ENCODE measurements around the gene SAG.

Gene SAG

GRCh38 chr2:233301248-233301647 lies 6.4 kb upstream of the SAG start:
- H2AFZ ChIP-seq (ENCODE audit: low read depth, low read length), result no peak overlapping the region
- no peaks in the 10 kb centered on the region for H3K79me2 ChIP-seq (ENCODE audit: low read length)
- no peaks in the 10 kb centered on the region for H4K20me1 ChIP-seq (ENCODE audit: insufficient read depth, low read length)
- no peak overlapping the region for H3K4me2 ChIP-seq (ENCODE audit: low read length)
- no peak overlapping the region for H3K4me3 ChIP-seq (ENCODE audit: low read length)
- H3K27ac ChIP-seq (ENCODE audit: low read length), result no peak overlapping the region
- no peaks in the 10 kb centered on the region for H3K9me3 ChIP-seq (ENCODE audit: insufficient read depth, low read length)
- no peaks in the 10 kb centered on the region for H3K4me1 ChIP-seq (ENCODE audit: low read length)
- no peaks in the 10 kb centered on the region for H3K27me3 ChIP-seq (ENCODE audit: low read depth, low read length)
- H3K9ac ChIP-seq (ENCODE audit: low read length), result no peak overlapping the region
- no peaks in the 10 kb centered on the region for H3K36me3 ChIP-seq (replicated peaks; ENCODE audit: low read depth, low read length)
- no peak for TF ChIP-seq CTCF (IDR thresholded peaks at IDR 0.05; ENCODE audit: low read depth, low read length)
- no peak for TF ChIP-seq EZH2phosphoT487 (IDR thresholded peaks at IDR 0.05; ENCODE audit: low read depth)

- no peak overlapping the region for H3K4me2 ChIP-seq (ENCODE audit: low read length)
- no peak overlapping the region for H3K9ac ChIP-seq (ENCODE audit: low read length)
- no peak overlapping the region for H2AFZ ChIP-seq (ENCODE audit: low read depth, low read length)
- H3K4me1 ChIP-seq (ENCODE audit: low read length), result no peaks in the 10 kb centered on the region
- H3K4me3 ChIP-seq (ENCODE audit: low read length), result no peak overlapping the region
- no peak for TF ChIP-seq EZH2phosphoT487 (IDR thresholded peaks at IDR 0.05; ENCODE audit: low read depth)
- TF ChIP-seq CTCF (IDR thresholded peaks at IDR 0.05; ENCODE audit: low read depth, low read length), result no peak
- no peak overlapping the region for H3K27ac ChIP-seq (ENCODE audit: low read length)
- no peaks in the 10 kb centered on the region for H4K20me1 ChIP-seq (ENCODE audit: insufficient read depth, low read length)
- H3K79me2 ChIP-seq (ENCODE audit: low read length), result no peaks in the 10 kb centered on the region
- no peaks in the 10 kb centered on the region for H3K27me3 ChIP-seq (ENCODE audit: low read depth, low read length)
- H3K9me3 ChIP-seq (ENCODE audit: insufficient read depth, low read length), result no peaks in the 10 kb centered on the region
- H3K36me3 ChIP-seq (replicated peaks; ENCODE audit: low read depth, low read length), result no peaks in the 10 kb centered on the region
Observed at GRCh38 chr2:233301811-233302210, 5.8 kb upstream of the SAG start.

- no peaks in the 10 kb centered on the region for H3K27me3 ChIP-seq (ENCODE audit: low read depth, low read length)
- H3K4me3 ChIP-seq (ENCODE audit: low read length), result no peak overlapping the region
- H3K4me1 ChIP-seq (ENCODE audit: low read length), result no peaks in the 10 kb centered on the region
- H3K9me3 ChIP-seq (ENCODE audit: insufficient read depth, low read length), result no peaks in the 10 kb centered on the region
- no peaks in the 10 kb centered on the region for H3K79me2 ChIP-seq (ENCODE audit: low read length)
- H2AFZ ChIP-seq (ENCODE audit: low read depth, low read length), result no peak overlapping the region
- H3K27ac ChIP-seq (ENCODE audit: low read length), result no peak overlapping the region
- no peak overlapping the region for H3K4me2 ChIP-seq (ENCODE audit: low read length)
- H3K9ac ChIP-seq (ENCODE audit: low read length), result no peak overlapping the region
- no peaks in the 10 kb centered on the region for H4K20me1 ChIP-seq (ENCODE audit: insufficient read depth, low read length)
- TF ChIP-seq EZH2phosphoT487 (IDR thresholded peaks at IDR 0.05; ENCODE audit: low read depth) (no peak), CTCF (IDR thresholded peaks at IDR 0.05; ENCODE audit: low read depth, low read length) (no peak)
- no peaks in the 10 kb centered on the region for H3K36me3 ChIP-seq (replicated peaks; ENCODE audit: low read depth, low read length)
Observed at GRCh38 chr2:233303252-233303651, 4.4 kb upstream of the SAG start.

GRCh38 chr2:233311241-233311926 lies 3.8 kb downstream of the SAG start:
- no peak for TF ChIP-seq EZH2phosphoT487 (IDR thresholded peaks at IDR 0.05; ENCODE audit: low read depth)
- no peak for TF ChIP-seq CTCF (IDR thresholded peaks at IDR 0.05; ENCODE audit: low read depth, low read length)
- H3K27ac ChIP-seq (ENCODE audit: low read length), result no peak overlapping the region
- no peak overlapping the region for H3K9ac ChIP-seq (ENCODE audit: low read length)
- no peaks in the 10 kb centered on the region for H4K20me1 ChIP-seq (ENCODE audit: insufficient read depth, low read length)
- H2AFZ ChIP-seq (ENCODE audit: low read depth, low read length), result no peak overlapping the region
- no peak overlapping the region for H3K4me2 ChIP-seq (ENCODE audit: low read length)
- H3K9me3 ChIP-seq (ENCODE audit: insufficient read depth, low read length), result no peaks in the 10 kb centered on the region
- H3K36me3 ChIP-seq (replicated peaks; ENCODE audit: low read depth, low read length), result no peaks in the 10 kb centered on the region
- no peak overlapping the region for H3K4me3 ChIP-seq (ENCODE audit: low read length)
- no peaks in the 10 kb centered on the region for H3K4me1 ChIP-seq (ENCODE audit: low read length)
- H3K79me2 ChIP-seq (ENCODE audit: low read length), result no peaks in the 10 kb centered on the region
- no peaks in the 10 kb centered on the region for H3K27me3 ChIP-seq (ENCODE audit: low read depth, low read length)
